IPS-11a (cell line): ENCODE measurements around the gene BCR.

Experiments
- H3K4me3 ChIP-seq: one replicate; pipeline ENCODE4 v1.5.1; 2013; ENCODE audit warnings: low read depth, low read length, control low read depth

BCR gene

DNA sequence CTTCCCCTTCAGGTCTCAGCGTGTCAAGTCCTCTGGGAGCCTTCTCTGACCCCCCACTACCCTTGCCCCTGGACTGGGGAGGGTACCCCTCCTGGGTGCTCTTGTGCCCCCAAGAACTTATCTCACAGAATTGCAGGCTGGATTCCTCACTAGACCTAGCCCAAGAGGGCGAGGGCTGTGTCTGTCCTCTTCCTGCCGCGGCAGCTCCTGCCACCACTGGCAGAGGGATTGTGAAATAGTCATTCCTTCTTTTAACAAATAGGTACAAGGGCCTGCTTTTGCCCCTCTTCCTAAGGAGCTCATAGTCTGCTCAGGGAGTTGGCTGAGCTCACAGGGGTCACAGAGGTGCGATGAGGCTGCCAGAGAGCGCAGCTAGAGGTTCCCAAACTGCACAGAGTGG is 29.5 kb upstream of the BCR start:
- no peak overlapping the region for H3K4me3 ChIP-seq

DNA sequence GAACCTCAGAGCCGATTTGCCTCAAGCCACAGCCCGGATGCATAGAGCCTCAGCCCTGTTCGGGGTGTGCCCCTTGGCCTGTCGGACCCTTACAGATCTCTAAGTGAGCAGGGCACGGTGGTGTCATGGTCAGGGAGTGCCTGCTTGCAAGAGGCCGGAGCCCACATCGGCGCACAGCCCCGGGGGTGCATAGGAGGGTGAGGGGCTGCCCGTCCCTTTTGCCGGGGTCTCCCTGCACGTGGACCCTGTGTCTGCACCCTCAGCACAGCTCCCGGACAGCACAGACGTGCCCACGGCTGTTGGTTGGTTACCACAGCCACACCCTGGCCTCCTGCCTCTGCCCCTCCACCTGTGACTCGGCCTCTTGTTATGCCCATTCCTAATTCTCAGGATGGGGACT is 28.5 kb upstream of the BCR start:
- H3K4me3 ChIP-seq = no peak overlapping the region

DNA sequence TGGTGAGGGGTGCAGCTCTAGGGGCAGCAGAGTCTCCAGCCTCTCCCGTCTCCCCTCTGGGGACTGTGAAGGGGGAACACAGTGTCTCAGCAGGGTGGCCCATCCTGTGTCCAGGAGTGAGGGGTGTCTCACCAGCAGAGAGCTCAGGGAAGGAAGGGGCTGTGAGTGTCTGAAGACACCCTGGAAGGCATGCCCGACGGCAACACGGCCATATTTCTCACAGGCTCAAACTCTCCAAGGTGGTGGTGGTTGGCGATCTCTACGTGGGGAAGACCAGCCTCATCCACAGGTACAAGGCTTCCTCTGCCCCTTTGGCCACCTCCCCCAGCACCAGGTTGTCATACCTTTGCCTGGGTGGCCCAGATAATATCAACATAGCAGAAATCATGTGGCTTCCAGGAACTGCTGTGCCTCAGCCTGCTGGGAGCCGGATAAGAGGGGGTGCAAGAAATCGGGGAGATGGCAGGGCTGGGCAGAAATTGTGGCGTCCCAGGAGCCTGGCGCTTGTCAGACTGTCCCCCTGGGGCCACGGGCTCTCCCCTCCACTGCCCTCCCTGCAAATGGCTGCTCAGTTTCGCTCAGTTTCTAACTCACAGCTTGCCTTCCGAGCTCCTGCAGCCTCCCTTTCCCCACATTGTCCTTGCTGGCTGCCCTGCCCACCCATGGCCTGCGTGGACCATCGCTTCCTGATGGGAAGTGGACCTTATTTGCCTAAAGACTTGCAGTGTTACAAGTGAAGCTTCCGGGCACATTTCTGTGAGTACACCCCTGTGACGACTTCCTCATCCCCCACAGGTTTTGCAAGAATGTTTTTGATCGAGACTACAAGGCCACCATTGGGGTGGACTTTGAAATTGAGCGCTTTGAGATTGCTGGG is 27.8 kb upstream of the BCR start:
- H3K4me3 ChIP-seq = no peak overlapping the region

DNA sequence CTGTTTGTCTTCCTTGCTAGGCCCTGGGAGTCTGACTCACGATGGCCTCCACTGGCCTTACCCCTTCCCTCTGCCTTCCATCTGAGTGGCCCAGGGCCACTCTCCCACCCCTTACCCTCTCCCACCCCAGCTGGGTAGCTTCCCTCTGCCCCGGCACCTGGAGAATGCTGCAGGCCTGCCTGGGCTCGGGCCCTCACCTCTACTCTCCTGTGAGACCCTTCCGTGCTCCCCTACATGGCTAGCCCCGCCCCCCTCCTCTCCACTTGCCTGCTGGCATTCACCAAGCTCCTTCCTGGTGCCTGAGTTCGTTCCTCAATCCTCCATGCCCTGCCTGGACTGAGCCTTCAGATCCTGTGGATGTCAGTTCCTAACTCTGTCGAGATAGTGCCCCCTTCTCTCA is 26.3 kb upstream of the BCR start:
- H3K4me3 ChIP-seq = no peak overlapping the region

DNA sequence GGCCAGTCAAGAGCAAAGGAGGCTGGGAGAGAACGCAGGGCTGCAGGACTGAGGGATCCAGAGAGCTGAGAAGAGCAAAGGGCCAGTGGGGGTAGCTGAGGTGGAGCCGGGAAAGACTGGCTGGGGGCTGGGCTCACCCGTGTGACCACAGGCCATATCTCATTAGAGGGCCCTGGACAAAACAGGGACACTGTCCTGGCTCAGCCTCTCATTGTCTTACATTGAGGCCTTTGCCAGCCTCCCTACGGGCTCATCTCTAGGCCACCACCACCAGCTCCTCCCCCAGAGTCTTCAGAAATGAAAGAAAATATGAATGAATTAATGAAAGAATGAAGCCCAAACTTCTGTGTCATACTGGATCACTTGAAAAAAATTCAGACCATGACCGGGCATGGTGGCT is 25.8 kb upstream of the BCR start:
- no peak overlapping the region for H3K4me3 ChIP-seq

DNA sequence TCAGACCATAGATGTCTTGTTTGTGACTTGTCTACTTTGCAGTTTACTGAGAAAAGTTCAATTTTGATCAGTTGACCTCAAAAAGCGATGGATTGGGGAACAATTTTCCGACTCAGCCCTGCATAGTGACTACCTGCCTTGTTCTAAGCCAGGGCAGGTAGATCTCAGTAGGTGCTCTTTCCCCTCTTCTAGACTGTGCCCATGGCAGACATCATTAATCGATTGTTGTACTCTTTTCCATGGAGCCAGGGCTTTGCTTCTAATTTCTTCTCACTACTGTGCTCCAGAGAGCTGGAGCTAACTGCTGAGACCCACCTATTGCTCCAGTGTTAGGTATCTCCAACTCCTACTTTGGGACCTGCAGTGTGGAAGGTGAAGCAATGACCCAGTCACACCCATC is 25.2 kb upstream of the BCR start:
- no peak overlapping the region for H3K4me3 ChIP-seq

DNA sequence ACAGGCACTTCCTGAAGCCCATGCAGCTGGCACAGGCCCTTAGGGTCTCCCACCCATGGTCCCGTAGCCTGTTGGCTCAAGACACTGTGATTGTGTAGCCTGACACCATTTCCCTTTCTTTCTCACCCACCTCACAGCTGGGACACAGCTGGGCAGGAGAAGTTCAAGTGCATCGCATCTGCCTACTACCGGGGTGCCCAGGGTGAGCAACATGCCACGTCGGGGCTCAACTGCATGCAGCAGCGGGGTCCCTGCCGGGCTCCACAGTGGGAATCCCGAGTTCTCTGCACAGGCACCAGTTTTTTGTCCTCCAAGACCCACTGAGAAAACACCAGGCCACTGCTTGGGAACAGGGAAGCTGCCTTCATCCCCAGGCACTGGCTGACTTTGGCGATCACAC is 24.5 kb upstream of the BCR start:
- no peak overlapping the region for H3K4me3 ChIP-seq

DNA sequence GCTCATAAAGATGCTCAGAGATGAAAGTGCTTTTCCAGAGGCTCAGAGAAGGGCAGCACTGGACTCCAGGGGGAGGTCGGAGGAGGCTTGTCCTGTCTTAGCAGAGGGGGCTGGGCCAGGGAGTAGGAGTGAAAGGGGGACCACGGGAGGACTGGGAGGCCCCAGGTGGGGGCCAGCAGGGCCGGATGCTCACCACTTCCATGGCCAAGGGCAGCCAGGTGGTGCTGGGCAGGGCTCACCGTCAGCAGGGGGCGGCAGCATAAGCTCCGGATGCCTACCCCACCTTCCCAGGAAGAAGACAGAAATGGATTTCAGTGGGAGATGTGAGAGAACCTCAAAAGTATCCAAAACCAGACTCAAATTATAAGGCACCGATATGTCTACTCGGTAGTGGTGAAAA is 24.0 kb upstream of the BCR start:
- H3K4me3 ChIP-seq = no peak overlapping the region

DNA sequence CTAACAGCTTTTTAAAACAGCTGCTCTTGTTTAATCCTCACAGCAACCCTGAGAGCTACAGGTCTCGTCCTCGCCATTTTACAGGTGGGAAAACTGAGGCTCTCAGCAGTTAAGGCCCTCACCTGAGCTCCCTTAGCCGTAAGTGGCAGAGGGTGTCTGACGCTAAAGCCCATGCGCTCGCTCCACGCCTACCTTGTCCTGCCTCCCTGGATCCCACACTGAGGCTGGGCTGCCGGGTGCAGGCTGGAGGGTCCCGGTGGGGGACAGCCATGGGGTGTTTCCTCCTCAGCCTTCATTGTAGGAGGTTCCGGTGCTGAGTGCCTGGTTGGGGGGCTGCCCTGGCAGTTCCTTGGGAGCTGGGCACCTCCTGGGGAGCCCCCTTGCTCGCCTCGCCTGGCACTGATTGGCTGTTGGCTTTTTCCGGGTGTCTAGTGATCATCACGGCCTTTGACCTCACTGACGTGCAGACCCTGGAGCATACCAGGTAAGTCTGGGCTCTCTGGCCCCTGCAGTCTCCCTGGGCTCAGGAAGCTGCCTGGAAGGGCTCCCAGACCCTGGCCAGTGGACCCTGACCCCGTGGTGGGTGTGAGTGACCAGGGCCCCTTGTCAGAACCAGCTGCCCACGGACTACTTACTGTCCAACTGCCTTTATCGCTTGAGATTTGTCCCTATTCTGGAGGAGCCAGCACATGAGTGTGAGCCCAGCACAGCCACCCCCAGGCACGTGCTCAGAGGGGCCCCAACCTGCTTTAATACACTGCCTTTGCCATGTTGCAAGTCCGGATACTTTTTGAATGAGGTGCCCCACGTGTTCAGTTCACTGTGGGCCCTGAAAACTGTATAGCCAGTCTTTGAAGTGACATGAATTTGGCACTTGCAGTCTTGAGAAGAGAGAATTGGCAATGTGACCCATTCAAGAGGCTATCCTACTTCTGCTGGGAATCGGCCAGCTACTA is 22.5 kb upstream of the BCR start:
- H3K4me3 ChIP-seq = no peak overlapping the region

DNA sequence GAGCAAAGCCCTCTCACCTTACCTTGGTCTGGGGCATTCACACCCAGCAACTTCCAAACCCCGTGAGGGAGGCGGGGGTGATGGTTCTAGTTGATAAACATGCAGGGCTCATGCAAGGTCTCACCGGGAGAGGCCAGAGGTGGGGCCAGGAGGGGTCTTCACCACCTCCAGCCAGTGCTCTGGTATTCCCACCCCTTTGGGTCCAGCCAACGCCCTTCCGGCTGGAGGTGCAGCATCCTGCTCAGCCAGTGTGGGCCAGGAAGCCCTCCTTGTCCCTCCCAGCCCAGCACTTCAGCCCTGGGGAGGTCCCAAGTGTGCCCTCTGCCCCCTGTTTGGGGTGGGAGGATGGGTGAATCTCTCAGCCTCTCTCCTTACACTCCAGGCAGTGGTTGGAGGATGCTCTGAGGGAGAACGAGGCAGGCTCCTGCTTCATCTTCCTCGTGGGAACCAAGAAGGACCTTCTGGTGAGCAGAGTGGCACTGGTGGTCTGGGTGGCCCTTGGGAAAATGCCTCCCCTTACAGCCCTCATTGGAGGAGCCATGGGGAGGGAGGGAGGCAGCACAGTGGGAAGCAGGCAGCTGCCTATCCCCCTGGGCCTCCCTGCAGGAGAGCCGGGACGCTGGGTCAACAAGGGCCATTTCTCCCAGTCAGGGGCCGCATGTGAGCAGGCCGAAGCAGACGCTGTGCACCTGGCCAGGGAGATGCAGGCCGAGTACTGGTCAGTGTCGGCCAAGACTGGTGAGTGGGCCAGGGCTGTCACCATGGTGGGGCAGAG is 21.6 kb upstream of the BCR start:
- no peak overlapping the region for H3K4me3 ChIP-seq

DNA sequence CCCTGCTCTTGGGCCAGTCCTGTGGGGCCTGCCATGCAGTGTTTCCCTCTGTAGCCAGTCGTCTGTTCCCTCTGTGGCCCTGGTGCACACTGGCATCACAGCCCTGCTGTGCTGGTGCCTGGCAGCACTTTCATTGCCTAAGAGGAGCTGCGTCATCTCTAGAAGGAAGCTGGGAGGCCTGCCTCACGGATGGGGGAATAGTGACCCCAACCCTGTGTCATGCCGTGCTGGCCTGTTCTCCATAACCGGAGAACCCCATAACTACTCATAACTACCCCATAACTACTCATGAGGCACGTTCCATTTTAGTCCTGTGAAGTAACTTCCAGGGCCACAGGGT is 21.0 kb upstream of the BCR start:
- no peak overlapping the region for H3K4me3 ChIP-seq

DNA sequence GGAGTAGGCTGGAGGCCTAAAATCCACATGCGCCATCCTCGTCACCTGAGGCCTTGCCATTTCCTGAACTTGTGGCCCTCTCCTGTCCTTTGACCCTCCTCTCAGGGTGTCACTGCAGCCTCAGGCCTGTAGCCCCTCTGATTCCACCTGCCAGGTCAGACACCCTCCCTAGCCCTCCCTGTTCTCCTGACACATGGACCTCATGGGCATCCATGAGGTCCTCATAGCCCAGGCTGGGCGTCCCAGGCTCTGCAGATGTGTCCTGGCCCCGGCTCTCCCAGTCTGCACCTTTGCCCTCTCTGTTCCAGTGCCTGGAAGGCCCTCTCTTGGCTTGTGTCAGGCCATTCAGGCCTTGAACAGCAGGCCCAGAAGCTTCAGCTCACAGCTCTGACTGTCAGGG is 19.3 kb upstream of the BCR start:
- no peak overlapping the region for H3K4me3 ChIP-seq

DNA sequence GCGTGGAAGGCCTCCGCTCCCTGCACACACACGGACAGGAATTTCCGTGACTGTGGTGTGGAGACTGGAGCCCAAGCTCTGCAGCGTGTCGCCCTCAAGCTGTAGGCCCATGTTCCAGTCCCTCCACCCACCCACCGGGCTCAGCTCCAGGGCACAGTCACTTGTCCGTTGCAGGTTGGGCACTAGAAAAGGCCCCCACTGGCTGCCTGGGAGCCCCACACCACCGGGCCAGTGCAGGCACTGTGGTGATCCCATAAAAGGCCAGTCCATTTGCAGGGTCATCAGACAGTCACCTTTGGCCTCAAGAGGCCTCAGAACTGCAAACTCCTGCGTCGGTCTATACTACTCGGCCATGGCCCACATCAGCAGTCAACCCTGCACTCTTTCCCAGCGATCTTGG is 18.7 kb upstream of the BCR start:
- no peak overlapping the region for H3K4me3 ChIP-seq

DNA sequence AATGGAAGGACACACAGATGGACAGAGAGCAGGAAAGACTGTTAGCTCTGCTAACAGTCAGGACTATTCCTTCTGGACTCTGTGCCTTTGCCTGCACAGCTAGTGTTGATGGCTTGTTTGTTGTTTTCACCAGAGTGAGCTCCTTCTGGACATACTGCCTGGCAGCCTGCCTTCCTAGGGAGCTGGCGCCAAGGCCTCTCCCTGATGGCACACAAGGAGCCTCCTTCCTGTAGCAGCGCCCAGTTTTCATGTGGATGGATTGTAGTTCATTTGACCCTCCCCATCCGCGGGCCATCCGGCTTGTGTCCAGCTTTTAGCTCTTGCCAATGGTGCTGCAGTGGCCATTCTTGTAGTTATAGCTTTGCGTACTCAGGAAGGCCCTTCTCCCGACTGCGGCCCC is 16.6 kb upstream of the BCR start:
- H3K4me3 ChIP-seq = no peak overlapping the region

DNA sequence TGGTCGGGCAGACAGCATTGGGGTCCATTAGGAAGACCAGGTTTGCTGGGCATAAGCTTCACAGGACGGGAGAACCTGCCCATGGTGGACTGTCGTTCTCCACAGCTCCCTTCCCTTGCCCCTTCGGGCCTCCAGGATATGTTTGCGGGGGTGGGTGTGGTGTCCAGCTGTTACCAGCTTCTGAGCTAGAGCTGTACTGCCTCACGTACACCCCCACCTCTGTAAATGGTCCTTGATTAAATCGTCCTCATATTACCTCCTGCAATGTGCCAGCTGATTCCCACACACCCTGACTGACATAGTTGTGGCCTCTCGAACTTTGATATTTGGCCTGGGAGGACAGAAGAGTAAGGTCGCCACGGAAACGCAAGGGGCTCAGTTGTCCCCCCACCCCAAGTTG is 16.2 kb upstream of the BCR start:
- no peak overlapping the region for H3K4me3 ChIP-seq

DNA sequence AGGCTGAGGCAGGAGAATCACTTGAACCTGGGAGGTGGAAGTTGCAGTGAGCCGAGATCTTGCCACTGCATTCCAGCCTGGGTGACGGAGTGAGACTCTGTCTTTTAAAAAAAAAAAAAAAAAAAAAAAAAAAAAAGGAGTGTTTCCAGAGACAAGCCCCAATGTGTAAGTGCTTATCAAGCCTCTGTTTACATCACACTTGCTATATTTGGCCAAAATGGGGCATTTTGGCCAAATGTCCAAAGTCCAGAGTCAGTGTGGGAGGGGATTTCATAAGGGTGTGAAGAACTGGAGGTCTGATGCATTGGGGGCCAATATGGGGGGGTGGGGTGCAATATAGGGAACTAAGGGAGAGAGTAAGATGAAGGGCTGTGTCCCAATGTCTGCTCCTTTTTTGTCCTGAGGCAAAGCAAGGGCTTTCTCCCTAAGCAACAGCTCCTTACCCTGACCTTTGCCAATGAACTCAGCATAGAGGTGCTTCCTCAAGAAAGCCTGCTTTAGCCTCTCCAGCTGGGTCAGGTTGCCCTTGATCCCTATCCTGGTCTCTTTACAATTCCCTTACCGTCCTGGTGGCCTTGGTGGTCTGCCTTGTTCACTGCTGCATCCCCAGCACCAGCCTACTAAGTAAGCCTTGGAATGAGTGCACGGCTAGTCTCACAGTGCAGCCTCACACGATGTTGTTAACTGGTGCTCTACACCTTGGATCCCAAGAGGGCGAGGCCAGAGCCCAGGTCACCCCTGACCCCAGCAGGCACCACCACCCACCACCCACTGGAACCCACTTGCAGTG is 14.1 kb upstream of the BCR start:
- H3K4me3 ChIP-seq = no peak overlapping the region

DNA sequence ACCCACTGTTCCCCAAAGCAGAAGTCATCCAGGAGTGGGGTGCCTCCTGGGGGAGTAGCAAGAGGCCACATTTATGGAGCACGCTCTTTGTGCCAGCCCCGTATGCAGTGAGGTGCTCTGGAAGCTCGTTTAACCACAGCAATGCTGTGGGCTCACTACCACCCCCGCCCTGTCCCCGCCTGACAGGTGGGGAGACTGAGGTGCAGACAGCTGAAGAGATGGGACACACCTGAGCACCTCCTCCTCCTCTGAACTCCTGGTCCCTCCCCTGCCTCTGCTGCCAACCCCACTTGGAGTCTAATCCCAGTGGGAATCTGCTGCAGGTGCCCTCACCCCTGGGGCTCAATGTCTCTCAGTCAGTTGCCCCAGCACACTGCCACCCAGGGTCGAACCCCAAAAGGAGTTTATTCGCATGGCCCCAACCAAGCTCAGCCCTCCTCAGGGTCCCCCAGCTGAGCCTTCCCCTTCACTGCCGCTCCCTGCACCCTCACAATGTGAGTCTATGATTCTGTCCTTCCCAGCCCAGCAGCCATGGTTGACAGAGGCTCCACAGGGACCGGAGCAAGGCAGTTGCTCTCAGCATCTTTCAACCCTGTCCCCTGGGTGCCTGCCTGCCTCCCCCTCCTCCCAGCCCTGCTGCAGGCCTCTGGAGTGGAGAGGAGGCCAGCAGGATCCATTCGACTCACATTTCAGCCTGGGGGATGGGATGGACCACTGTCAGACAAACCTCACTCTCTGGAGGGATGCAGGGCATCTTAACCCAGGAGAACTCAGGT is 13.3 kb upstream of the BCR start:
- no peak overlapping the region for H3K4me3 ChIP-seq

DNA sequence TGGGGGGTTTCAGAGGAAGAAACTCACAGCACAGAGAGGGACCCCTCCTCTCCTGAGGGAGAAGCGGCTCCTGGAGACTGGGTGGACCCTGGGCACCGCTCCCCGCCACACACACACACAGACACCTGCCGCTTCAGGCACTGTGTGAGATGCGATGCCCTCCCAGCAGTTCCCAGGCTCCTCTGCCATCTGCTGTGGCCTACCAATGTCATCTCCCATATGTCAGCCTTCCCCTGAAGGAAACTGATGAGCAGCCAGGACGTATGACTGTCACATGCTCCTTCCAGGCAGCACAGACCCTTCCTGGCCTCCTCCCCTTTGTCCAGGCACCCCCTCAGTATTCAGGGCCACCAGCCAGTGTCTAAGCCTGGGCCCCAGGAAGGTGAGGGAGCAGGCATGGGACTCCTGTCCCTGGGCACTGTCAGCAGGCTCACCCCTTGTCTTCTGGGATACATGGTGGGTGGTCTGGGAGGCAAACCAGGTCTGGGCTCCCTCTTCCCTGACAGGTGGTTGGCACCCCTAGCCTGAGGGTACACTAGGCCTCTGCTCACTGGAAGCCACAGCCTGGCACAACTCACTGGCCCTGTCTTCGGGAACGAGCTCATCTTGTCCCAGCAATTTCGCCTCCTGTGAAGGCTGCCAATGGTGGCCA is 11.8 kb upstream of the BCR start:
- no peak overlapping the region for H3K4me3 ChIP-seq

DNA sequence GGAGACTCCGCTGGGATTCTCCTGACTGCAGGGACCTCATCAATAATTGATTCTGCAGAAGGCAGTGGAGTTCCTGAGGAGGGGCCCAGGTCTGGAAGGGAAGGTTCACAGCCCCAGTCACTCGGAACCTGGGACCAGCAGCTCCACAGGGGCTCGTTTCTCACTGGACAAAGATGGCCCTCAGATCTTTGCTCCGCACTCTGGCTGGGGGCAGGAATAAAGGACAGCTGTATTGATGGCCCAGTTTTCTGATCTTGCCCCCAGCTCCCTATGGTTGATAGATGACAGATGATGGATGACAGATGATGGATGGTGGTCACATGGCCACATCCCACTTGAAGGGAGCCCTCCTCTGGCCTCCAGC is 11.3 kb upstream of the BCR start:
- H3K4me3 ChIP-seq = no peak overlapping the region
